K562 (cell line): ENCODE measurements around the gene DDX46. TPM values are rescaled to one million over a fixed set of nuclear protein-coding genes. Genes with fewer than 3 reads are reported as not detected.

ENCODE experiments used
- DACH1 ChIP-seq: fragments of 450-650 bp; IDR thresholded peaks from 2 replicates; pipeline ENCODE4 v1.6.1; 2018; ENCODE audit not compliant: partially characterized antibody
- FOXK2 ChIP-seq, 2 experiments: fragments of 450-650 bp; IDR thresholded peaks in 1 of 2; conservative IDR thresholded peaks in 1 of 2; 2 replicates each; pipeline ENCODE4 v1.6.1; 2016; ENCODE audit warnings: low read depth in 2 of 2, mild to moderate bottlenecking in 1 of 2
- GABPB2 ChIP-seq: fragments of 250-450 bp; sonication (Bioruptor Pico); conservative IDR thresholded peaks from 2 replicates; pipeline ENCODE4 v1.5.1; 2021; ENCODE audit warnings: mild to moderate bottlenecking
- HCFC1 ChIP-seq: IDR thresholded peaks from 2 replicates; pipeline ENCODE4 v1.6.1; 2012; ENCODE audit warnings: low read depth, low read length, improper control_type of control experiment
- HMG20B ChIP-seq: fragments of 250-450 bp; sonication (Bioruptor Pico); IDR thresholded peaks from 2 replicates; pipeline ENCODE4 v1.5.0; 2021; ENCODE audit warnings: mild to moderate bottlenecking
- HNRNPLL ChIP-seq: fragments of 200-400 bp; formaldehyde crosslinking; IDR thresholded peaks from 2 replicates; pipeline ENCODE4 v1.6.1; 2017; ENCODE audit warnings: low read length, low read depth, mild to moderate bottlenecking; ENCODE audit not compliant: poor library complexity, severe bottlenecking
- NFIX ChIP-seq: fragments of 250-450 bp; sonication (Bioruptor Pico); IDR thresholded peaks from 2 replicates; pipeline ENCODE4 v1.4.0; 2020; ENCODE audit warnings: low read depth, mild to moderate bottlenecking, moderate library complexity
- RB1 ChIP-seq: fragments of 450-650 bp; IDR thresholded peaks from 2 replicates; pipeline ENCODE4 v1.6.1; 2017; ENCODE audit warnings: low read depth, mild to moderate bottlenecking
- SAFB ChIP-seq: fragments of 200-400 bp; formaldehyde crosslinking; IDR thresholded peaks from 2 replicates; pipeline ENCODE4 v1.6.1; 2017; ENCODE audit warnings: low read depth, low read length, borderline replicate concordance
- TAF1 ChIP-seq: IDR thresholded peaks from 2 replicates; pipeline ENCODE4 v1.6.1; 2011; ENCODE audit warnings: mild to moderate bottlenecking, low read length, moderate library complexity; ENCODE audit not compliant: insufficient read depth, control insufficient read depth, severe bottlenecking; ENCODE audit errors: extremely low read depth
- ZNF24 ChIP-seq: fragments of 450-650 bp; IDR thresholded peaks from 2 replicates; pipeline ENCODE4 v1.6.1; 2016
- polyA plus RNA-seq, 8 experiments: library from polyadenylated mRNA; depleted of rRNA in 4 of 8; stranded (reverse) in 5 of 8; unstranded in 3 of 8; fragments of >200 nt; fragmentation: Nextera tagmentation in 2 of 8; fragmentation: Illumina TruSeq in 1 of 8; extraction: Ambion mirVana in 2 of 8; extraction: Trizol in 1 of 8; gene quantifications; 2 replicates each; pipeline versions ENCODE4 v1.2.1 to v1.2.3, GENCODE V29; 2011 to 2014; ENCODE audit warnings: inconsistent platforms in 1 of 8, missing spikeins in 1 of 8
- total RNA-seq, 7 experiments: library from RNA; depleted of rRNA in 6 of 7; stranded (reverse); fragments of >200 nt in 6 of 7; fragmentation: Illumina TruSeq in 2 of 7; extraction: Trizol in 2 of 7; gene quantifications; 2 replicates each; pipeline versions ENCODE4 v1.2.1 to v1.2.3, GENCODE V29; 2011 to 2021; ENCODE audit warnings: low replicate concordance in 1 of 7
- TF ChIP-seq, protein P1 (sequence below): fragments of 250-450 bp; sonication (Bioruptor Pico); IDR thresholded peaks from 2 replicates; pipeline ENCODE4 v1.5.0; 2020; ENCODE audit warnings: mild to moderate bottlenecking, borderline replicate concordance
- TF ChIP-seq, protein P2 (sequence below), 2 experiments: fragments of 200-800 bp in 1 of 2; sonication (Bioruptor generic) in 1 of 2; sonication (generic) in 1 of 2; formaldehyde crosslinking in 1 of 2; IDR thresholded peaks in 1 of 2; conservative IDR thresholded peaks in 1 of 2; 2 replicates each; pipeline versions ENCODE4 v1.5.0 to v1.6.1; 2016 to 2020; ENCODE audit warnings: missing compliant biosample characterization in 1 of 2, missing genetic modification characterization in 1 of 2, missing genetic modification reagents in 1 of 2
- TF ChIP-seq, protein P3 (sequence below): sonication (generic); formaldehyde crosslinking; IDR thresholded peaks from 2 replicates; pipeline ENCODE4 v1.8.1; 2023; ENCODE audit warnings: mild to moderate bottlenecking, missing genetic modification reagents

DDX46 gene
- total and polyA plus RNA-seq, 9 of the 15 experiments (the other 6 are each of a cell fraction or from before 2014, with no cell fraction given), result 26.2 to 99.0 (median 76.4) TPM

DNA sequence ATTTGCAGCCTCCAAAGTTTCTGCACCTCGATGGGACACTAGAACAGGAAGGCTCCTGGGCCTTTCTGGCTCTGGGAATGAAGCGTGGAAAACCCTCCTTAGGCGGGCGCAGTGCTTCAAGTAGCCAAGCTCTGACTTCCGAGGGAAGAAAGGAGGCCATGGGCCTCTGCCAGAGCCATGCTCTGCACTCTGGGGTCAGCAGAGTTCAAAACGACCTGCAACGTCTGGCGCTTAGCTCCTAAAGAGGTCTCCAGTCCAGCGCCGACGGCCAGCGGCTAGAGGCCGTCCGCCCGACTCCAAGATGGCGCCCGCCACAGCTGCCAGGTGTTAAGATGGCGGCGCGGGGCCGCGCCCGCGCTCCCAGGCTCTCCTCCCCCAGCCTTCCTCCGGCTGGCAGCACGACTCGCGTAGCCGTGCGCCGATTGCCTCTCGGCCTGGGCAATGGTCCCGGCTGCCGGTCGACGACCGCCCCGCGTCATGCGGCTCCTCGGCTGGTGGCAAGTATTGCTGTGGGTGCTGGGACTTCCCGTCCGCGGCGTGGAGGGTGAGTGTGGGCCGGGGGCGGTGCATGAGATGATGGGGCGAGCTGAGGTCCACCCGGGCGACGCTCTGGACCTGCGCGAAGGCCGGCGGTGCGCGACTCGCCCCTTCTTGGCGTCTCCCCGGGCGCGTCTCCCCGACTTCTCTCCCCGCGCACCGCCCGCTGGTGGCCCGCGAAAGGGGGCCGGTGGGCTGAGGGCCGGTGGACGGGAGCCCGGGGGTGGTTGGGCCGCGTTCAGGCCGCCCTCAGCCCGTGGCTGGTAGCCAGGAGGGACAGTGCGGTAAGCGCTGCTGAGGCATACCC lies 115.6 kb downstream of the DDX46 start, which contains the start of gene TXNDC15 (continued):
- no peak for TF ChIP-seq GABPB2
- TF ChIP-seq, protein P1, sequence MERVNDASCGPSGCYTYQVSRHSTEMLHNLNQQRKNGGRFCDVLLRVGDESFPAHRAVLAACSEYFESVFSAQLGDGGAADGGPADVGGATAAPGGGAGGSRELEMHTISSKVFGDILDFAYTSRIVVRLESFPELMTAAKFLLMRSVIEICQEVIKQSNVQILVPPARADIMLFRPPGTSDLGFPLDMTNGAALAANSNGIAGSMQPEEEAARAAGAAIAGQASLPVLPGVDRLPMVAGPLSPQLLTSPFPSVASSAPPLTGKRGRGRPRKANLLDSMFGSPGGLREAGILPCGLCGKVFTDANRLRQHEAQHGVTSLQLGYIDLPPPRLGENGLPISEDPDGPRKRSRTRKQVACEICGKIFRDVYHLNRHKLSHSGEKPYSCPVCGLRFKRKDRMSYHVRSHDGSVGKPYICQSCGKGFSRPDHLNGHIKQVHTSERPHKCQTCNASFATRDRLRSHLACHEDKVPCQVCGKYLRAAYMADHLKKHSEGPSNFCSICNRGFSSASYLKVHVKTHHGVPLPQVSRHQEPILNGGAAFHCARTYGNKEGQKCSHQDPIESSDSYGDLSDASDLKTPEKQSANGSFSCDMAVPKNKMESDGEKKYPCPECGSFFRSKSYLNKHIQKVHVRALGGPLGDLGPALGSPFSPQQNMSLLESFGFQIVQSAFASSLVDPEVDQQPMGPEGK (CRISPR knock-in tag), result no peak
- TF ChIP-seq, protein P2, sequence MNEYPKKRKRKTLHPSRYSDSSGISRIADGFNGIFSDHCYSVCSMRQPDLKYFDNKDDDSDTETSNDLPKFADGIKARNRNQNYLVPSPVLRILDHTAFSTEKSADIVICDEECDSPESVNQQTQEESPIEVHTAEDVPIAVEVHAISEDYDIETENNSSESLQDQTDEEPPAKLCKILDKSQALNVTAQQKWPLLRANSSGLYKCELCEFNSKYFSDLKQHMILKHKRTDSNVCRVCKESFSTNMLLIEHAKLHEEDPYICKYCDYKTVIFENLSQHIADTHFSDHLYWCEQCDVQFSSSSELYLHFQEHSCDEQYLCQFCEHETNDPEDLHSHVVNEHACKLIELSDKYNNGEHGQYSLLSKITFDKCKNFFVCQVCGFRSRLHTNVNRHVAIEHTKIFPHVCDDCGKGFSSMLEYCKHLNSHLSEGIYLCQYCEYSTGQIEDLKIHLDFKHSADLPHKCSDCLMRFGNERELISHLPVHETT (CRISPR knock-in tag; conservative IDR thresholded peaks at IDR 0.05 in 1 of 2, IDR thresholded peaks at IDR 0.05 in 1 of 2), result no peak
- TF ChIP-seq, protein P3, sequence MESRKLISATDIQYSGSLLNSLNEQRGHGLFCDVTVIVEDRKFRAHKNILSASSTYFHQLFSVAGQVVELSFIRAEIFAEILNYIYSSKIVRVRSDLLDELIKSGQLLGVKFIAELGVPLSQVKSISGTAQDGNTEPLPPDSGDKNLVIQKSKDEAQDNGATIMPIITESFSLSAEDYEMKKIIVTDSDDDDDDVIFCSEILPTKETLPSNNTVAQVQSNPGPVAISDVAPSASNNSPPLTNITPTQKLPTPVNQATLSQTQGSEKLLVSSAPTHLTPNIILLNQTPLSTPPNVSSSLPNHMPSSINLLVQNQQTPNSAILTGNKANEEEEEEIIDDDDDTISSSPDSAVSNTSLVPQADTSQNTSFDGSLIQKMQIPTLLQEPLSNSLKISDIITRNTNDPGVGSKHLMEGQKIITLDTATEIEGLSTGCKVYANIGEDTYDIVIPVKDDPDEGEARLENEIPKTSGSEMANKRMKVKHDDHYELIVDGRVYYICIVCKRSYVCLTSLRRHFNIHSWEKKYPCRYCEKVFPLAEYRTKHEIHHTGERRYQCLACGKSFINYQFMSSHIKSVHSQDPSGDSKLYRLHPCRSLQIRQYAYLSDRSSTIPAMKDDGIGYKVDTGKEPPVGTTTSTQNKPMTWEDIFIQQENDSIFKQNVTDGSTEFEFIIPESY (CRISPR knock-in tag), result no peak
- no peak for TF ChIP-seq DACH1
- TF ChIP-seq HCFC1, result peak; percentile 82
- no peak for TF ChIP-seq NFIX (CRISPR knock-in tag)
- TF ChIP-seq ZNF24, result no peak
- 0 out of 2 replicates have a peak, but pooled peaks have one; percentile 48 for TF ChIP-seq SAFB
- peak; percentile 94 for TF ChIP-seq TAF1
- TF ChIP-seq HNRNPLL, result peak; percentile 70
- no peak for TF ChIP-seq HMG20B
- no peak for TF ChIP-seq FOXK2 (conservative IDR thresholded peaks at IDR 0.05 in 1 of 2, IDR thresholded peaks at IDR 0.05 in 1 of 2; ENCODE audit: low read depth in 2 of 2)
- peak; percentile 85 for TF ChIP-seq RB1
